Fibroblast of pulmonary artery (primary cell): ENCODE measurements around the gene FCN3.

Source experiments
- DNase-seq: peaks from one replicate; pipeline ENCODE4 v3.0.0-alpha.2; 2010; ENCODE audit warnings: low read depth
- H3K4me3 ChIP-seq: replicated peaks from 2 replicates; pipeline ENCODE4 v1.5.1; 2011; ENCODE audit warnings: low read depth, mild to moderate bottlenecking, control low read depth, low read length, moderate library complexity
- TF ChIP-seq, protein P1 (sequence below): IDR thresholded peaks from 2 replicates; pipeline ENCODE4 v1.5.1; 2011; ENCODE audit warnings: mild to moderate bottlenecking, control low read depth, low read length, inconsistent platforms; ENCODE audit errors: missing control alignments

Gene FCN3

GRCh38 chr1:27335506-27336422 lies 38.9 kb downstream of the FCN3 start:
- TF ChIP-seq, protein P1, sequence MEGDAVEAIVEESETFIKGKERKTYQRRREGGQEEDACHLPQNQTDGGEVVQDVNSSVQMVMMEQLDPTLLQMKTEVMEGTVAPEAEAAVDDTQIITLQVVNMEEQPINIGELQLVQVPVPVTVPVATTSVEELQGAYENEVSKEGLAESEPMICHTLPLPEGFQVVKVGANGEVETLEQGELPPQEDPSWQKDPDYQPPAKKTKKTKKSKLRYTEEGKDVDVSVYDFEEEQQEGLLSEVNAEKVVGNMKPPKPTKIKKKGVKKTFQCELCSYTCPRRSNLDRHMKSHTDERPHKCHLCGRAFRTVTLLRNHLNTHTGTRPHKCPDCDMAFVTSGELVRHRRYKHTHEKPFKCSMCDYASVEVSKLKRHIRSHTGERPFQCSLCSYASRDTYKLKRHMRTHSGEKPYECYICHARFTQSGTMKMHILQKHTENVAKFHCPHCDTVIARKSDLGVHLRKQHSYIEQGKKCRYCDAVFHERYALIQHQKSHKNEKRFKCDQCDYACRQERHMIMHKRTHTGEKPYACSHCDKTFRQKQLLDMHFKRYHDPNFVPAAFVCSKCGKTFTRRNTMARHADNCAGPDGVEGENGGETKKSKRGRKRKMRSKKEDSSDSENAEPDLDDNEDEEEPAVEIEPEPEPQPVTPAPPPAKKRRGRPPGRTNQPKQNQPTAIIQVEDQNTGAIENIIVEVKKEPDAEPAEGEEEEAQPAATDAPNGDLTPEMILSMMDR, result no peak
- DNase-seq, result no peak
- H3K4me3 ChIP-seq, result no peak overlapping the region

DNA sequence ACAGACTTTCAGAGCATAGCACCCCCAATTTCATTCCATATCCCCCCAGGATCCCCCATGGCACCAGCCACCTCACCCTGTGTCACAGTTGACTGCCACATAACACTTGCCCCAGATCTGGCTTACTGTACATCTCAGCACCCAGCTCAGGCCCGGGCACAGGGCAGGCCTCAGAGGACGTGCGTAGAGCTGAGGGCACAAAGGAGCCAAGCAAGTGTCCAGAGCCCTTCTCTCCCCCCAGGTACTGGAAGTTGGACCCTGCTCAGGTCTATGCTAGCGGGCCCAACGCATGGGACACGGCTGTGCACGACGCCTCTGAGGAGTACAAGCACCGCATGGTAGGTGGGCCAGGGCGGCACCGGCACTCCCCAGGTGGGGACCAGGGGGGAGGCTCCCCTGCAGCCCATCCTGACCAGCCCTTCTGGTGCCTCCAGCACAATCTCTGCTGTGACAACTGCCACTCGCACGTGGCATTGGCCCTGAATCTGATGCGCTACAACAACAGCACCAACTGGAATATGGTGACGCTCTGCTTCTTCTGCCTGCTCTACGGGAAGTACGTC lies 40.8 kb downstream of the FCN3 start:
- TF ChIP-seq, protein P1, result no peak
- no peak overlapping the region for H3K4me3 ChIP-seq
- DNase-seq, result no peak

DNA sequence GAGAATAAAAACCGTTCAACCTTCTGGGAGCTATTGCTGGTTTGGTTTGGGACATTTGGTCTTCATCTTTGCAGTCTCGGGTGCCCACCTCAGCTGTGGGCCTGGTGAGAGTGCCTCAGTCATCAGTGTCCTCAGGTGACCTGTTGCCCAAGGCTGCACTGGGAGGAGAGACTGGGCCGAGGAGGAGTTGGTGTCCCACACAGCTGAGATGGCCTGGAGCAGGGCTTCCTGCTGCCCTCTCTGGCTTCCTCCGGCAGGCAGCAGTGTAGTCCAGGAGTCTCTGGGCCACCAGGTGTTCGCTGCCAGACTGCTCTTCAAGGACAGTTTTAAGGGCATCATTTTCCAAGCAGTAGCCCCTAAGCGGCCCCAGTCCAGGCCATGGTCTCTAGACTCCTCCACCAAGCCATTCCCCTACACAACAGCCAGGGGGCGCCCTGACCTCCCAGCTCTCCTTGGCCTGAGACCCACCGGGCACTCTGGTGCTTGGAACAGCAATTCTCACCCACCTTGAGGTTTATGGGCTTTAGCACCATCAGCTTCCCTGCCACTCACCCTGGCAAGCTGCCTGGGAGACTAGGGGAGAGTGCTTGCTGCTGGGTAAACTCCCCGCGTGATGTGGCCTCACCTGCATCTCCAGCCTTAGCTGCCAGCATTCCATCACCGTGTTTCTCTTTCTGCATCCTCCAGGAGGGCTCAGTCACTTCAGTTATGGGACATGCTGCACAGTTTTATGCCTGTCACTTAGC lies 41.9 kb downstream of the FCN3 start:
- TF ChIP-seq, protein P1, result peak; percentile 83
- peak; percentile 53 for DNase-seq

DNA sequence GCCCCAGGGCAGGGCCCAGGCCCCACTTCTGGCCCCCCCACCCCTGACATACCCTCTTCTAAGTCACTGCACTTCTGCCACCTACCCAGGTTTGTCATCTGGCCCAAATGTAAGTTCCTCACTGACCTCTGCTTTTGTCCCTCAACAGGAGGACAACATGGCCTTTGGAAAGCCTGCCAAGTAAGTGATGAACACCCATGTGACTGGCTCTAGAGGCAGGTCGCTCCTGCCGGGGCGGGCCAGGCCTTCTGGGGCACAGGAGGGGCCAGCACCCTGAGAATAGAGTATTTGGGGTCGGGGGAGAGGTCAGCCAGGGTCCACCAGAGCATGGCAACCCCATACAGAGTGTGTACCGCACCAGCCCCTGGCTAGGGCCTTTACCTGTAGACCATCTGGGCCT lies 42.7 kb downstream of the FCN3 start:
- H3K4me3 ChIP-seq, result no peak overlapping the region
- DNase-seq, result no peak
- TF ChIP-seq, protein P1, result no peak

More for the DNA sequence above, 41.9 kb downstream of the FCN3 start:
- no peak overlapping the region for H3K4me3 ChIP-seq

DNA sequence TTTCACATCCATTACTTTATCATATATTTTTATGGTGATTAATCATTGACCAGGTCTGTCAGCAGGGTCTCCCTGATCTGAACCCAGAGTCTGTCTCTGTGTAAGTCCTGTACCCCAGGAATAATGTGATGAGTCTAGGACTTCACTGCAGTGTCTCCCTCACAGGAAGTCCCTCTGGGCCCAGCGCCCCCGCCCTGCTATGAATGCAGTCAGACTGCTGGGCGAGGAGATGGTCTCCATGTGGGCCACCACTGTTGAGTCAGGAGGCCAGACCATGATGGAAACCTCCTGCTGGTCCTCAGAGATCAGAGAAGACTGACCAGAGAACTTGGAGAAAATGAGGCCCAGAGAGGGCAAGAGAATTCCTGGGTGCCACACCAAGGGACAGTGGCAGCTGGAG lies 43.2 kb downstream of the FCN3 start:
- DNase-seq, result no peak
- no peak overlapping the region for H3K4me3 ChIP-seq
- TF ChIP-seq, protein P1, result no peak

GRCh38 chr1:27330786-27331185 lies 43.8 kb downstream of the FCN3 start:
- no peak for DNase-seq
- no peak overlapping the region for H3K4me3 ChIP-seq
- TF ChIP-seq, protein P1, result no peak
